ENCODE data around the gene TMEM170A.

Gene TMEM170A

GRCh38 chr16:75402821-75403475 is 61.5 kb downstream of the TMEM170A start:
- H3K36me3 ChIP-seq: peaks cover 0 to 24% (median 0%) of the 10 kb centered on the region in 3 donors
- H3K4me1 ChIP-seq: peaks cover 0 to 37% (median 9%) of the 10 kb centered on the region in 4 donors
- DNase-seq: no peak
- H3K4me3 ChIP-seq: no peak overlapping the region
- intact Hi-C loops (cut with DNase I; ENCODE audit: low total_unique reads): loop anchor here (5.0 kb wide), 1 partner anchor 166 kb away; no protein-coding TSS in a partner anchor
- H3K9me3 ChIP-seq: no peaks in the 10 kb centered on the region
- TF ChIP-seq CTCF (IDR thresholded peaks at IDR 0.05): peak; percentile 69 to 70
- H3K27ac ChIP-seq: peak overlapping the region; percentile 73 to 79
- no peaks in the 10 kb centered on the region for H3K27me3 ChIP-seq

DNA sequence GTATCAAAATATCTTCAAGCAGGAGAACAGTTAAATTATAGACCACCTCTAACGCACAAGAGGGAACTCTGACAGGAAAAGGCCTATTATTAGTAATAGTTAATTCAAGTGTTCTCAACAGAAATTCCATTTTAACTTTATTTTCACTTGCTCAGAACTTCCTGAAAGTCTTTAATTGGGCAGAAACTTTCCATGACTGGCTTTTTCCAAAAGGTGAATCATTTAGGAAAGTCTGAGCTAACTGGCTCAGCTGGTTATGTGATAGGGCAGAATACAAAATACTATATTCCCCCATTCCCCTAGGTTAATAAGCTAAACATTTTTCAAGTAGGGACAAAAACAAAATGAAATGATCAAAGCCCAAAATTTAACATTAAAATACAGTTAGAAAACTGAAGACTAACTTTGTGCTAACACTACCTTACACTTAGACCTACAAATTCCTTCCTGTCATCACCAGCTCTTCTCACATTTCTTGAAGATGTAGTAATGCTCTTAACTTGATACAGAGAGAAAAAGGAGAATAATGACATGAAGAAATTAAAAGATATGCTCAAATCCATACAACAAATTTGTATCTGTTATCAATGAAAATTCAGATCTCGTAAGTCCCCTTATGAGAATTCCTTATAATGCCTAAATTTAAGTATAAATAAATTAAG is 62.2 kb downstream of the TMEM170A start:
- H3K4me3 ChIP-seq: no peak overlapping the region
- no peaks in the 10 kb centered on the region for H3K27me3 ChIP-seq
- TF ChIP-seq CTCF (IDR thresholded peaks at IDR 0.05): no peak
- intact Hi-C loops (cut with DNase I; ENCODE audit: low total_unique reads): loop anchor here (5.0 kb wide), 1 partner anchor 165 kb away; no protein-coding TSS in a partner anchor
- H3K4me1 ChIP-seq: peaks cover 0 to 44% (median 9%) of the 10 kb centered on the region in 4 donors
- no peaks in the 10 kb centered on the region for H3K9me3 ChIP-seq
- H3K27ac ChIP-seq: peak overlapping the region; percentile 73 to 79
- peaks cover 0 to 17% (median 0%) of the 10 kb centered on the region in 3 donors for H3K36me3 ChIP-seq
- no peak for DNase-seq

- intact Hi-C loops (cut with DNase I; ENCODE audit: low total_unique reads): loop anchor here (5.0 kb wide), 1 partner anchor 164 kb away; no protein-coding TSS in a partner anchor
- TF ChIP-seq CTCF (IDR thresholded peaks at IDR 0.05): no peak
- no peak overlapping the region for H3K4me3 ChIP-seq
- peaks cover 0 to 11% (median 0%) of the 10 kb centered on the region in 3 donors for H3K36me3 ChIP-seq
- no peaks in the 10 kb centered on the region for H3K9me3 ChIP-seq
- no peak for DNase-seq
- H3K27ac ChIP-seq: peak overlapping the region; percentile 73 to 79
- H3K27me3 ChIP-seq: no peaks in the 10 kb centered on the region
- peaks cover 0 to 44% (median 9%) of the 10 kb centered on the region in 4 donors for H3K4me1 ChIP-seq
Measured at GRCh38 chr16:75401691-75402090, 62.8 kb downstream of the TMEM170A start.

DNA sequence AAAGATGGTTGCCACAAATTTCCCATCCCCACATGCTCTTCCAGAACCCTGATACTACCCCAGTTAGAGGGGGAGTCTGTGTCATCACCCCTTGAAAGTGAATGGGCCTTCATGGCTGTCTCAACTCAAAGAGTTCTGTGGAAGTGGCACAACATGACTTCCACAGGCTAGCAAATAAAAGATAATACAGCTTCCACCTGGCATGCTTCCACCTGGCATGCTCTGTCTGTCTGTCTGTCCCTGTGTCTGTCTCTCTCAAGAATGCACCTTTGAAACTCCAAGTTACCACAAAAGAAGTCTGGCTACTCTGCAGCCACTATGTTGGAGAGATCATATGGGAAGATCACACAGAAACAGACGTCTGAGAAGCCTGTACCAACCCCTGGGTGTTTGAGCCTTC is 66.2 kb downstream of the TMEM170A start:
- intact Hi-C loops (cut with DNase I; ENCODE audit: low total_unique reads): no loop called here
- Histone ChIP-seq H3K9me3 (no peaks in the 10 kb centered on the region), H3K27ac (peak overlapping the region in 1 of 2 donors; percentile 49), H3K27me3 (no peaks in the 10 kb centered on the region), H3K4me3 (no peak overlapping the region), H3K4me1 (peaks cover 0 to 61% (median 15%) of the 10 kb centered on the region in 4 donors), H3K36me3 (peaks cover 0 to 6% (median 0%) of the 10 kb centered on the region in 3 donors)
- DNase-seq: no peak
- TF ChIP-seq CTCF (IDR thresholded peaks at IDR 0.05): no peak

- TF ChIP-seq CTCF (IDR thresholded peaks at IDR 0.05): no peak
- intact Hi-C loops (cut with DNase I; ENCODE audit: low total_unique reads): no loop called here
- no peak for DNase-seq
- no peaks in the 10 kb centered on the region for H3K27me3 ChIP-seq
- H3K27ac ChIP-seq: peak overlapping the region in 1 of 2 donors; percentile 63
- H3K36me3 ChIP-seq: peaks cover 0 to 25% (median 7%) of the 10 kb centered on the region in 3 donors
- peaks cover 0 to 59% (median 11%) of the 10 kb centered on the region in 4 donors for H3K4me1 ChIP-seq
- H3K4me3 ChIP-seq: no peak overlapping the region
- no peaks in the 10 kb centered on the region for H3K9me3 ChIP-seq
Measured at GRCh38 chr16:75394941-75395340, 69.5 kb downstream of the TMEM170A start.
